Left lung (tissue), 14 donors: Measurements from ENCODE around the gene DMRTB1. TPM values are rescaled to one million over a fixed set of nuclear protein-coding genes. Genes with fewer than 3 reads are reported as not detected.

Experiments
- ATAC-seq: fragments of 200-7000 bp; cut with Tn5 transposase; one replicate; pipeline ENCODE4 v1.9.1; 2020; ENCODE audit warnings: moderate library complexity
- DNase-seq, 4 donors: peaks; one replicate each; pipeline ENCODE4 v3.0.0-alpha.2; 2013 to 2020
- H3K27ac ChIP-seq, 2 donors: fragments of 200-600 bp; sonication (generic) in 1 of 2; one replicate each; pipeline versions ENCODE4 v1.5.0 to v1.8.0; 2020 to 2021
- H3K27me3 ChIP-seq, 2 donors: fragments of 200-600 bp; sonication (generic) in 1 of 2; one replicate each; pipeline versions ENCODE4 v1.5.0 to v1.8.0; 2020 to 2021
- H3K36me3 ChIP-seq, 2 donors: fragments of 200-600 bp; sonication (generic) in 1 of 2; one replicate each; pipeline versions ENCODE4 v1.5.0 to v1.8.0; 2020 to 2021
- H3K4me1 ChIP-seq, 2 donors: fragments of 200-600 bp; one replicate each; pipeline ENCODE4 v1.8.0; 2021
- H3K4me3 ChIP-seq, 2 donors: fragments of 200-600 bp; sonication (generic) in 1 of 2; one replicate each; pipeline versions ENCODE4 v1.5.0 to v1.8.0; 2020 to 2021; ENCODE audit warnings: mild to moderate bottlenecking in 1 of 2
- H3K9me3 ChIP-seq, 2 donors: fragments of 200-600 bp; sonication (generic) in 1 of 2; one replicate each; pipeline versions ENCODE4 v1.5.0 to v1.8.0; 2020 to 2021
- intact Hi-C, 2 donors: fragments of 100-400 bp; cut with DNase I; formaldehyde crosslinking; loops; one replicate each; pipeline versions ENCODE4 v1.11.2 to v1.14.2; 2022
- long read RNA-seq, 12 donors: library from polyadenylated mRNA in 2 of 12; unstranded in 2 of 12; transcript quantifications; one replicate each; pipeline ENCODE4 v2.0.0 and lab custom pipeline, GENCODE V29; 2019 to 2026
- polyA plus RNA-seq, 6 donors: library from polyadenylated mRNA; unstranded; fragments of 120-200 nt; gene quantifications; one replicate each; pipeline ENCODE4 v1.2.1, GENCODE V29; 2013; ENCODE audit not compliant: insufficient read length in 6 of 6
- total RNA-seq, 2 donors: library from RNA; stranded (reverse); fragmentation: NEBNext Ultra II Directional; extraction: Animal tissue kit (Norgen Biotek cat#: 25700); gene quantifications; one replicate each; pipeline ENCODE4 v1.2.1, GENCODE V29; 2021
- TF ChIP-seq, protein P1 (sequence below), 2 donors: fragments of 200-600 bp; sonication (generic) in 1 of 2; IDR thresholded peaks; one replicate each; pipeline versions ENCODE4 v1.5.0 to v1.8.0; 2021; ENCODE audit warnings: antibody characterized with exemption in 2 of 2
- donor health status: DM: no; HTN: yes; CAD: no.
- donor health status: DM: no; HTN: no; CAD: no.

Gene DMRTB1
- not detected for total RNA-seq
- polyA plus RNA-seq: not detected
- long read RNA-seq, donor 1: 0 reads
- long read RNA-seq, donor 2: 0 reads
- long read RNA-seq, donor 3: 0 reads
- long read RNA-seq, donor 4: 0 reads
- long read RNA-seq, donor 5: 0 reads
- long read RNA-seq, donor 6: 0 reads
- long read RNA-seq, donor 7: 0 reads
- long read RNA-seq, donor 8: 0 reads
- long read RNA-seq, donor 9: 0 reads
- long read RNA-seq, donor 10: 0 reads
- long read RNA-seq, donor 11: 0 reads
- long read RNA-seq, donor 12: 0 reads

DNA sequence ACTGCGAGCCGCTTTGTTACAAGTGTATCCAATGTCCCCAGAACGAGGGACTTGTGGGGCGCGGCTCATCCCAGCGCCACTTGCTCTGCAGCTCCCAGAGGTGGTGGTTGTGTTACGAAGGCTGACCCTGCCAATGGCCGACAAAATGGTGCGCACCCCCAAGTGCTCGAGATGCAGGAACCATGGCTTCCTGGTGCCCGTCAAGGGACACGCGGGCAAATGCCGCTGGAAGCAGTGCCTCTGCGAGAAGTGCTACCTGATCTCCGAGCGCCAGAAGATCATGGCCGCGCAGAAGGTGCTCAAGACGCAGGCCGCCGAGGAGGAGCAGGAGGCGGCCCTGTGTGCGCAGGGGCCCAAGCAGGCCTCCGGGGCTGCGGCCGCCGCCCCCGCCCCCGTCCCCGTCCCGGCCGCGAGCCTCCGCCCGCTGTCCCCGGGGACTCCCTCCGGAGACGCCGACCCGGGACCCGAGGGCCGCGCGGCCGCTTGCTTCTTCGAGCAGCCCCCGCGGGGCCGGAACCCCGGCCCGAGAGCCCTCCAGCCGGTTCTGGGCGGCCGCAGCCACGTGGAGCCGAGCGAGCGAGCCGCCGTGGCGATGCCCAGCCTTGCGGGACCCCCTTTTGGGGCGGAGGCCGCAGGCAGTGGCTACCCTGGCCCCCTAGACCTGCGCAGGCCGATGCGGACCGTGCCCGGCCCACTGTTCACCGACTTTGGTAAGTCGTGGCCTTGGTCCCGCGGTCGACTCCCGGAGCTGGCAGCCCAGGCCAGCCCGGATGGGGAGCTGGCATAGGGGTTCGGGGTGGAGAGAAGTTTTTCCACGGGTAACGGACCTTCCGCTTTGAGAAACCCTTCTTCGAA, at the start of gene DMRTB1:
TSS of gene DMRTB1 (plus strand) at position 79 of the 855 bp plus-strand sequence. CDS start at position 134, 55 bp downstream.
- H3K9me3 ChIP-seq: no peaks in the 10 kb centered on the region
- H3K36me3 ChIP-seq: no peaks in the 10 kb centered on the region
- intact Hi-C loops: no loop called here
- TF ChIP-seq, protein P1, sequence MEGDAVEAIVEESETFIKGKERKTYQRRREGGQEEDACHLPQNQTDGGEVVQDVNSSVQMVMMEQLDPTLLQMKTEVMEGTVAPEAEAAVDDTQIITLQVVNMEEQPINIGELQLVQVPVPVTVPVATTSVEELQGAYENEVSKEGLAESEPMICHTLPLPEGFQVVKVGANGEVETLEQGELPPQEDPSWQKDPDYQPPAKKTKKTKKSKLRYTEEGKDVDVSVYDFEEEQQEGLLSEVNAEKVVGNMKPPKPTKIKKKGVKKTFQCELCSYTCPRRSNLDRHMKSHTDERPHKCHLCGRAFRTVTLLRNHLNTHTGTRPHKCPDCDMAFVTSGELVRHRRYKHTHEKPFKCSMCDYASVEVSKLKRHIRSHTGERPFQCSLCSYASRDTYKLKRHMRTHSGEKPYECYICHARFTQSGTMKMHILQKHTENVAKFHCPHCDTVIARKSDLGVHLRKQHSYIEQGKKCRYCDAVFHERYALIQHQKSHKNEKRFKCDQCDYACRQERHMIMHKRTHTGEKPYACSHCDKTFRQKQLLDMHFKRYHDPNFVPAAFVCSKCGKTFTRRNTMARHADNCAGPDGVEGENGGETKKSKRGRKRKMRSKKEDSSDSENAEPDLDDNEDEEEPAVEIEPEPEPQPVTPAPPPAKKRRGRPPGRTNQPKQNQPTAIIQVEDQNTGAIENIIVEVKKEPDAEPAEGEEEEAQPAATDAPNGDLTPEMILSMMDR (IDR thresholded peaks at IDR 0.05): no peak
- H3K4me3 ChIP-seq: no peak within 1 kb of the TSS
- no peaks in the 10 kb centered on the region for H3K4me1 ChIP-seq
- ATAC-seq (no peak), DNase-seq (no peak)
- peaks cover 0 to 6% of the 10 kb centered on the region in 2 donors for H3K27me3 ChIP-seq
- no peak within 1 kb of the TSS for H3K27ac ChIP-seq

DNA sequence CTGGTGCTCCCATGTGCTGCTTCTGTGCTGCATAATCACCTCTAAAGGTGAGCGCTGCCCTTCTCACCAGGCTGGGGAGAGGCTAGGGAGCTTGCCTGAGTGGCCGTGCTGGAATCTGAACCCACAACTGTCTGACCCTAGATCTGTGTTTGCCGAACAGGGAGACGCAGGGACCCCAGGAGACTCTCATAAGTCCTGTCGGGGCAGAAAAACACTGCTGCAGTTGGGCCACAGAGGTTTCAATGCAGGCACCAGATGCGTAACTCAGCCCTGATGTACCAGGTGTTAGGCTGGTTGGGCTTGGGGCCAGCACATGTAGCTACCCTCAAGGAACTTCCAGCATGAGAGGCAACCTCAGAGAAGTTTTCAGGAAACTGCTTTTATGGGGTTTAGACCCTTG, 49.5 kb upstream of the DMRTB1 start:
- TF ChIP-seq, protein P1 (IDR thresholded peaks at IDR 0.05): no peak
- no peak for DNase-seq
- Histone ChIP-seq H3K4me1 (no peaks in the 10 kb centered on the region), H3K36me3 (no peaks in the 10 kb centered on the region), H3K27ac (no peak overlapping the region), H3K4me3 (no peak overlapping the region), H3K9me3 (no peaks in the 10 kb centered on the region), H3K27me3 (peaks cover 0 to 38% of the 10 kb centered on the region in 2 donors)
- no peak for ATAC-seq
- intact Hi-C loops: no loop called here

DNA sequence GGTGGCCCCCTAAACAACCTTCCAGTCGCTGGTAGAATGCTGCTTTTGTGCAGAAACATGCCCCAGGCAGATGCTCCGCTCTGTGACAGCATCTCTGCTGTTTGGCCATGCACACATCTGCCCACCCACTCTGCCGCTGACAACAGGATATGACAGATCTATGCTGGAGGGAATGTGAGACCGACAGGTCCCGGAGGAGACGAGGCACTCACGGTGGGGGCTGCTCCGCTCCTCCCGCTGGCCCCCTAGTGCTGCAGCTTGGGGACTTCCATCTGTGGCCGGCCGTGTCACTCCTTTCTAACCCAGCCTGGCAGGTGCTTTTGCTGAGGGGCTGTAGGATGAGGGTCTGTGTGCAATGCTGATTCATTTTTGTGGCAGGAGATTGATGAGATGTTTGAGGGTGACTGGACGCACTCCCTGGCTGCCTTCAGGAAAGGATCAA, 49.1 kb upstream of the DMRTB1 start:
- intact Hi-C loops: no loop called here

DNA sequence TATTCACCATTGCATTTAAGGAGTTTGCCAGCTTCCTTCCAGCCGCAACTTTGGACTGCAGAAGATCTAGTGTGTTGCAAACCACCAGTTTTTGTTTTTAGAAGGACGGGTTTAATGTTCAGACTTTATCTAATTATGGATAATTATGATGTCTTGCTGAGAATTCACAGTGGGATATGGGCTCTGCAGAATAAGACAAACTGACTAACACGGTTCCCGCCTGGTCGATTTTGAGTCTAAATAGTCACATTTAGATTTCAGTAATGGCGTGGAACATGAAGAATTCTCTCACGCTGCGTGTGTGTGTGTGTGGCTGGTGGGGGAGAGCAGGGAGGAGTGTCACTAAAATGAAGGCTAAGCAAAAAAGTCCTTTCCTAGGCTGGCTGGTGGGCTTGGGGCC, 48.5 kb upstream of the DMRTB1 start:
- TF ChIP-seq, protein P1 (IDR thresholded peaks at IDR 0.05): no peak
- intact Hi-C loops: no loop called here
- H3K36me3 ChIP-seq: no peaks in the 10 kb centered on the region
- no peak for DNase-seq
- no peaks in the 10 kb centered on the region for H3K9me3 ChIP-seq
- no peaks in the 10 kb centered on the region for H3K4me1 ChIP-seq
- H3K27me3 ChIP-seq: peaks cover 0 to 38% of the 10 kb centered on the region in 2 donors
- H3K27ac ChIP-seq: no peak overlapping the region
- ATAC-seq: no peak
- no peak overlapping the region for H3K4me3 ChIP-seq

More for the DNA sequence above, 49.1 kb upstream of the DMRTB1 start:
- H3K27me3 ChIP-seq: peaks cover 0 to 38% of the 10 kb centered on the region in 2 donors
- H3K4me3 ChIP-seq: no peak overlapping the region
- H3K27ac ChIP-seq: no peak overlapping the region
- TF ChIP-seq, protein P1 (IDR thresholded peaks at IDR 0.05): no peak
- no peaks in the 10 kb centered on the region for H3K9me3 ChIP-seq
- ATAC-seq: no peak
- no peaks in the 10 kb centered on the region for H3K4me1 ChIP-seq
- H3K36me3 ChIP-seq: no peaks in the 10 kb centered on the region
- DNase-seq: no peak

DNA sequence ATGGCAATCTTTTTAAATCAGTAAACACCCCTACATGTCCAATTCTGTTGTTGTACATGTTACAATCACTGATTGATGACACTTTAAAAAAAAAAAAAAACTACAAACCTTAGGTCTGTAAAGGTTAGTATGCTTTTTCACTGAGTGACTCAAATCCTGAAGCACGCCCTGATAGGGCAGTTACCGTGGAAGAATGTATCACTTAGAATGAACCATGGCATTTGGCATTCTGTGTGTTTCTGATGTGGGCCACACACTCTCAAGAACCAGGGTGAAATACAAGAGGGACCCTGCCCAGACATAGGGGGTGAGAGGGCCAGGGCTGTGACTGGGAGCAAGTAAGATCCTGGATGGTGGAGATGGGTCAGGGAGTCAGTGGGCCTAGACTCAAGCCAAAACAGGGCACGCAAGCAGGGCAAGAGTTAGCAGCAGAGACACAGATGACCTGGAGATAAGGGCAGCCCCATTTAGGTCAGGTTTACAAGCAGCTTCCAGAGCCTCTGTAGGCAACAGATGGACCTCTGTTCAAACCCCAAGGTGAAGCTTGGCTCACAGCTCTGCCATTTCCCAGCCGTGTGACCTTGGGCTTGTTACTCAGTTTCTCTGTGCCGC, 47.6 kb upstream of the DMRTB1 start:
- no peak for ATAC-seq
- TF ChIP-seq, protein P1 (IDR thresholded peaks at IDR 0.05): no peak
- Histone ChIP-seq H3K27ac (no peak overlapping the region), H3K4me1 (no peaks in the 10 kb centered on the region), H3K9me3 (no peaks in the 10 kb centered on the region), H3K36me3 (no peaks in the 10 kb centered on the region), H3K4me3 (no peak overlapping the region), H3K27me3 (peaks cover 0 to 35% of the 10 kb centered on the region in 2 donors)
- intact Hi-C loops: no loop called here
- DNase-seq: no peak
